ENCODE data around the gene FOXD4L3.
"Not testable (repeated sequence)": the region's sequence is repeated elsewhere in the genome, so short reads cannot be mapped to it uniquely, and the experiment has no call there.

Gene FOXD4L3

GRCh38 chr9:68302567-68302966 is at the start of gene FOXD4L3:
FOXD4L3 (plus strand) TSS chr9:68302867; CDS start chr9:68302952, 85 bp downstream.
- not testable (repeated sequence) for H3K27ac ChIP-seq

GRCh38 chr9:68281041-68281440 is 21.6 kb upstream of the FOXD4L3 start:
- H3K27ac ChIP-seq, result not testable (repeated sequence)

DNA sequence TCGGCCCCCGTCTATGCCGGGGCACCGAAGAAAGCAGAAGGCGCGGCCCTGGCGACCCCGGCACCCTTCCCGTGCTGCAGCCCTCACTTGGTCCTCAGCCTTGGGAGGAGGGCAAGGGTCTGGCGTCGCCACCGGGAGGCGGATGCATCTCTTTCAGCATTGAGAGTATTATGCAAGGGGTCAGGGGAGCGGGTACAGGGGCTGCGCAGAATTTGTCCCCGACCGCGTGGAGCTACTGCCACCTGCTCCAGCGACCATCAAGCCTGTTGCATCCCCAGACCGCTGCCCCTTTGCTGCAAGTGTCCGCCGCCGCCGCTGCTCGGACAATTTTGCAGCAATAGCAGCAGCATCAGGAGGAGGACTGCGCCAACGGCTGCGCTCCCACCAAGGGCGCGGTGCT is 1.1 kb downstream of the FOXD4L3 start:
- not testable (repeated sequence) for H3K27ac ChIP-seq

GRCh38 chr9:68304212-68304611 is 1.5 kb downstream of the FOXD4L3 start:
- H3K27ac ChIP-seq, result not testable (repeated sequence)

- not testable (repeated sequence) for H3K27ac ChIP-seq
Observed at GRCh38 chr9:68304777-68305176, 2.1 kb downstream of the FOXD4L3 start.

DNA sequence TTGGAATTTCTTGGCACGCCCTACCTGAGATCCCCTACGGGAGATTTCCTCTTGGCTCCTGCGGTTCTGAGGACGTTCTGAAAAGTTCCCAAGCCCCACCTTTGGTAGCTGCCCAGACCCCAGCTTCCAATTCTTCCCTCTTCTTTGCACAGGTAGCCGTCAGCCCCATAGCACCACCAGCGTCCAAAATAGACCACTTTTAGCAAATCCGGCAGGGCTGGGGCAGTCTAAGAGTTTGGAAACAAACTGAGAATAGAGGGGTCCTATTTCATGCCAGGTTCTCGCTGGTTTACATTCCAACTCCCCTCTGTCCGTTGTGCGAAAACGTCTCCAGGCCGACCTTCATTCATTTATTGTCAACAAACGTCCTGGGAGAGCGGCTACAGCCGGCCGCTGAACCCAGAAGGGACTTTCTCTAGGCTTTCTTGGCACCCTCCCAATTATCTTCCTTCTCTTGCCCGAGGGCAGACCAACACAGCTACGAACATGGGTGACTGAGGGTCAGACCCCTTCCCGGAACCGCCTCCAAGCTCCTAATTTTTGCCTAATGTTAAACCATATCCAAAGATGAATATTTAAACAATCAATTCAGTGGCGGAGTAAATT is 3.1 kb downstream of the FOXD4L3 start:
- H3K27ac ChIP-seq, result not testable (repeated sequence)

GRCh38 chr9:68306391-68306964 is 3.8 kb downstream of the FOXD4L3 start:
- not testable (repeated sequence) for H3K27ac ChIP-seq

- H3K27ac ChIP-seq, result not testable (repeated sequence)
Observed at GRCh38 chr9:68307127-68307526, 4.5 kb downstream of the FOXD4L3 start.

DNA sequence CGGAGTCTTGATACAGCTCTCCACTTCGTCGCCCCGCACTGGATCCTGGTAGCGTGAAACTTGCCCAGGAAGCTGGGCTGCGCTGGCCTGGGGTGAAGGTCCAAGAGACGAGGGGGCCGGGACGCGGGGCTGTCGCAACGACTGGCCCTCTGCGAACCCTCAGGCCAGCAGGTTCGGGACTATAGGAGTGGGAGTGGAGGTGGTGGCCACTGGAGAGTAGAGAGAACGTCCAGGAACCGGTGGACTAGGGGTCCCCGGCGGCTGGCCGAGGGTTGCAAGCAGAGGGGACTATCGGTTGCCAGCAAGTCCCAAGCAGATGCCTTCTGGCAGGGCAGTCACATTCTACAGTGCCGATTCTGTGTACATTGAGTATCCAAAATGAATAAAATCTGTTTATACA is 5.0 kb downstream of the FOXD4L3 start:
- not testable (repeated sequence) for H3K27ac ChIP-seq

DNA sequence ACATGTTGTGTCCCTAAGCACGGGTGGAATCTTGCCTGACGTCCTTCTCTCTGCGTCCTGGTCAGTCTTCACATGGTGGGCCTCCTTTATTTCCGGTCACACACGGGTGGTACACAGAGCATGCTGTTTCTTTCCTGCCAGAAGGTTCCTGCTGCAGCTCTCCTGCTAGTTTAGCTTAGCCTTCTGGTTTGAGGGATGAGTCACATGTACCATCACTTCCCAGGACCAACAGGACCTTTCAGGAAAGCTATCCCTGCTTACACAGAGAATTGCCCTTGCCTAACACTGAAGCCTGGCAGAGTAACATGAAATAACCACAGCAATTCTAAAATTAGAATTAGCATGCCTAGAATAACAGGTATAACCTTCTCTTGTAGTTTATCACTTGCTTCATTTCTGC is 8.5 kb downstream of the FOXD4L3 start:
- H3K27ac ChIP-seq, result not testable (repeated sequence)

DNA sequence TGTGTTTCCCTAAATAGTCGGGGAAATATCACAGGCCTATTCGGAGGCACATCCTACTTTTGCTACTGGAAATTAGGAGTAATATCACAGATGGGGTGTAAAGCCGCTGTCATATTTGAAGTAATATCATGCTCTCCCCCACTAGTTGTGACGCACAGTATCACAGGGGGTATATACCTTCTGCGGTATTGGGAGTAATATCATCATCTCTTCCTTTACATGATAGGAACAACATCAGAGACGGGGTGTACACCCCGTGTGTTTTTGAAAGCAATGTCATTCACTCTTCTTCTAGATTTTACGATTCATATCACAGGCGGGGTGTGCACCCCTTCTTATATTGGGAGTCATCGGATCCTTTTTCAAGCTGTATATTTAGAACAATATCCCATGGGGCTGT is 15.5 kb downstream of the FOXD4L3 start:
- not testable (repeated sequence) for H3K27ac ChIP-seq

GRCh38 chr9:68323749-68324148 is 21.1 kb downstream of the FOXD4L3 start:
- not testable (repeated sequence) for H3K27ac ChIP-seq

DNA sequence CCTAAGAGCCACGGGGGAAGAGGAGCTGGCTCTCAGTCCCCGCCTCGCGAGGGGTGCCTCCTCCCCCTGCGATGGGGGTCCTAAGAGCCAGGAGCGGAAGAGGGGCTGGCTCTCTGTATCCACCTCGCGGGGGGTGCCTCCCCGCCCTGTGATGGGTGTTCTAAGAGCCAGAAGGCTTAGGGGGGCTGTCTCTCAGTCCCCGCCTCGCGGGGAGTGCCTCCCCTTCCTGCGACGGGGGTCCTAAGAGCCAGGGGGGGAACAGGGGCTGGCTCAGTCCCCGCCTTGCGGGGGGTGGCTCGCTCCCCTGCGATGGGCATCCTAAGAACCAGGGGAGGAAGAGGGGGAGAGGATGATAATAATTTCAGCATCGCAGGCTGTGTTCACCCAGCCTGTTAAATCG is 21.9 kb downstream of the FOXD4L3 start:
- H3K27ac ChIP-seq, result not testable (repeated sequence)

- H3K27ac ChIP-seq, result not testable (repeated sequence)
Observed at GRCh38 chr9:68329106-68329505, 26.4 kb downstream of the FOXD4L3 start.

DNA sequence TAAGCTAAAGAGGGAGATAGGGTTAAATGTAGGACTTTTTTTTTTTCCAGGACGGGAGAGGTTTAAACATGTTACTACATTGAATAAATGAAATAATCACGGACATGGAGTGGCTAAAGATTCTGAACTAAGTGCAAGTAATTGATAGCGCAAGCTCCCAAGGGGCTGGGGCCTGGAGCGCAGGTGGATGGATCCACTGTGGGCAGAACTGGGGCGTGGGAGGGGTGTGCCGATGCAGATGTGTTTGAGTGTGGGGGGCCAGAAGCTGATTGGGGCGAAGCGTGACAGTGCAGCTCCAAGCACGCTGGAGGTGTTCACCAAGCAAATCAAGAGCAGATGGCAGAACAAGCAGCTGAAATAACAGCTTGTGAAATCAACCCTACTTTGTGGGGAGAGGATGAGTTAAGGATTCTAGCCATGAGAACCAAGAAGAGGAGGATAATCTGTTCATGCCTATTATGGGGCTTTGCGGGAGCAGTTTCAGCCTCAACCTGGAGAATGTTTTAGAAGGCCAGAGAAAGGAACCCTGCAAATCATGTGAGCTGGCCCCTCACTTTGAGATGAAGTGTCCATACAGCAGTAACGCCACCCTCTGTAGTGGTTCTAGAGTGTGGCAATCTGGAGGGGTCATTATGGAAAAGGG is 28.0 kb downstream of the FOXD4L3 start:
- not testable (repeated sequence) for H3K27ac ChIP-seq

GRCh38 chr9:68332122-68332521 is 29.5 kb downstream of the FOXD4L3 start:
- H3K27ac ChIP-seq, result not testable (repeated sequence)

DNA sequence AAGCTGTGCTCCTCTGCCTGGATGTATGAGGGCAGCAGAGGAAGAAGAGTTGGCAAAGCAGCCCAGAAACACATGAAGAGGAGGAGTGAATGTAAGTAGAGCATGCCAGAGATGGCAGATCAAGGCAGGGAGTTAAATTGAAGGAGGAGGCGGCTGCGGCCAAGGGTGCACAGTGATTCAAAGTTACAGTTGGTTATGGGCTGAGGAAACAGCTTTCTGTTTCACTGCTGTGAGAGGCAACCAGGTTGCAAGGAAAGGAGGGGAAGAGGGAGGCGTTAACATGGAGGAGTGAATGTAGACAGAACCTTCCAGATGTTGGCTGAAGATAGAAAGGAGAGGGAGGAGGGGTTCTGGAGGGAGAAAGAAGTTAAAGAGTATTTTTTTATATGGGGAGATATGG is 33.3 kb downstream of the FOXD4L3 start:
- not testable (repeated sequence) for H3K27ac ChIP-seq

- H3K27ac ChIP-seq, result not testable (repeated sequence)
Observed at GRCh38 chr9:68336639-68337339, 34.1 kb downstream of the FOXD4L3 start.

DNA sequence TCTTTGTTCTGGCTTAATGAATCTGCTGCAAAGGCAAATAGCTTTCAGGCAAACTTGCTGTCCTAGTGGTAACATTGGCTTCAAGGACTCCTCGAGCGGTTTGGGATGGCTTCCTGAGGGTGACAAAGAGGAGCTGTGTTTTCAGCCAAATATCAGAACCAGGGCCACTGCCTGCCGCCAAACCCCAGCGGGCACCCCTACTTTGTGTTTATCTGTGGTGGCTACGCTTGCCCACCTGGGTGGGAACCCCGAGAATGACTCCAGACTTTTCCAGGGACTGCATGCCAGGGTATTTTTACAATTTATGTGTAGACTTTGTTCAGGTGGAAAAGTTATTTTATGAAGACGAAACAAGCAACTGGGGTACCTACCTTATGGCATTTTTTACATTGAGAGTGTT is 35.3 kb downstream of the FOXD4L3 start:
- H3K27ac ChIP-seq, result not testable (repeated sequence)

Data from C4-2B (cell line).